Osteocyte (in vitro differentiated cells): ENCODE data around the gene UBAC1. TPM values are rescaled to one million over a fixed set of nuclear protein-coding genes. Genes with fewer than 3 reads are reported as not detected.
A peak's percentile ranks its signal among the peaks of the same experiment; 100 is the strongest.

Source experiments
- DNase-seq: peaks from one replicate; pipeline ENCODE4 v3.0.0; 2021; ENCODE audit warnings: mixed read lengths; ENCODE audit not compliant: unreplicated experiment; ENCODE audit errors: extremely low spot score
- H3K27ac Mint-ChIP-seq: one replicate; pipeline ENCODE4 v1.8.0; 2021; ENCODE audit warnings: mild to moderate bottlenecking, mixed read lengths; ENCODE audit not compliant: unreplicated experiment
- H3K27me3 Mint-ChIP-seq: one replicate; pipeline ENCODE4 v1.8.0; 2021; ENCODE audit warnings: mixed read lengths; ENCODE audit not compliant: unreplicated experiment
- H3K36me3 Mint-ChIP-seq: one replicate; pipeline ENCODE4 v1.8.0; 2021; ENCODE audit warnings: mixed read lengths; ENCODE audit not compliant: unreplicated experiment
- H3K4me1 Mint-ChIP-seq: one replicate; pipeline ENCODE4 v1.8.0; 2021; ENCODE audit warnings: mixed read lengths; ENCODE audit not compliant: unreplicated experiment
- H3K4me3 Mint-ChIP-seq: one replicate; pipeline ENCODE4 v1.8.0; 2021; ENCODE audit warnings: mild to moderate bottlenecking, moderate library complexity, mixed read lengths; ENCODE audit not compliant: unreplicated experiment
- H3K9me3 Mint-ChIP-seq: one replicate; pipeline ENCODE4 v1.8.0; 2021; ENCODE audit warnings: mixed read lengths; ENCODE audit not compliant: unreplicated experiment
- total RNA-seq: library from RNA; stranded (reverse); gene quantifications from 2 replicates; pipeline ENCODE4 v1.2.1, GENCODE V29; 2021
- TF ChIP-seq, protein P1 (sequence below): fragments of 200-600 bp; sonication (generic); IDR thresholded peaks from 2 replicates; pipeline ENCODE4 v1.5.0; 2021; ENCODE audit warnings: antibody characterized with exemption, mild to moderate bottlenecking, moderate library complexity

UBAC1 gene
- total RNA-seq, 1 donor from 2014 or later = 38.9 TPM

DNA sequence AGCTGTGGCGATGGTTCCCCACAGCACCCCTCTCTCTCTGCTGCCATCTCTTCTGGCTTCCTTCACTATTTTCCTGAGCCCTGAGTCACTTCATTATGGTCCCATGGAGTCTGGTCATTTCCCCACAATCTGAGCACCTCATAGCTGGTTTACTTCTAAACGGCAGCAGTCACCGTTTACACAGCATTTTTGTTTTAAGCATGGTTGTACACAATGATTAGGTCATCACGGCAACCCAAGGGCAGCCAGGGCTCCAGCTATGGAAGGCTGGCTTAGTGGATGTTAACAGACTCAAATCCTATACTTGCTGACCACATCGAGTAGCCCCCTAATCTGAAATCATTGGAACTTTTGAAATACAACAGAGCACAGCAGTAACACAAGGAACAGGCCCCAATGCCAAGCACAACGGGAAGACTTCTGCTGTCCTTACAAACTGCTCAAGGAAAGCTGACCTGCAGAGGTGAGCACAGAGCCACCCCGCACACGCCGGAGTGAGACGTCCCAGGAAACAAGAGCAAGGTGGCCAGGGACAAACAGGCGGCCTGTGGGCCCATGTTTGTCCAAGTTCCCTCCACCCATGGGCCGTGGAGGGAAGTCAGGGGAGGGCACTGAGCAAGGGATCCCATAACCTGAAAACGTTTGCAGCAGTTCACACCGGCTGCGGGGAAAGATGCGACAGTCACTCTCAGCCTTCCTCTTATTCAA is 76.7 kb downstream of the UBAC1 start:
- H3K27me3 Mint-ChIP-seq = no peaks in the 10 kb centered on the region
- no peak for DNase-seq
- TF ChIP-seq, protein P1, sequence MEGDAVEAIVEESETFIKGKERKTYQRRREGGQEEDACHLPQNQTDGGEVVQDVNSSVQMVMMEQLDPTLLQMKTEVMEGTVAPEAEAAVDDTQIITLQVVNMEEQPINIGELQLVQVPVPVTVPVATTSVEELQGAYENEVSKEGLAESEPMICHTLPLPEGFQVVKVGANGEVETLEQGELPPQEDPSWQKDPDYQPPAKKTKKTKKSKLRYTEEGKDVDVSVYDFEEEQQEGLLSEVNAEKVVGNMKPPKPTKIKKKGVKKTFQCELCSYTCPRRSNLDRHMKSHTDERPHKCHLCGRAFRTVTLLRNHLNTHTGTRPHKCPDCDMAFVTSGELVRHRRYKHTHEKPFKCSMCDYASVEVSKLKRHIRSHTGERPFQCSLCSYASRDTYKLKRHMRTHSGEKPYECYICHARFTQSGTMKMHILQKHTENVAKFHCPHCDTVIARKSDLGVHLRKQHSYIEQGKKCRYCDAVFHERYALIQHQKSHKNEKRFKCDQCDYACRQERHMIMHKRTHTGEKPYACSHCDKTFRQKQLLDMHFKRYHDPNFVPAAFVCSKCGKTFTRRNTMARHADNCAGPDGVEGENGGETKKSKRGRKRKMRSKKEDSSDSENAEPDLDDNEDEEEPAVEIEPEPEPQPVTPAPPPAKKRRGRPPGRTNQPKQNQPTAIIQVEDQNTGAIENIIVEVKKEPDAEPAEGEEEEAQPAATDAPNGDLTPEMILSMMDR = no peak
- H3K4me3 Mint-ChIP-seq = no peak overlapping the region
- peaks cover 51% of the 10 kb centered on the region for H3K4me1 Mint-ChIP-seq
- no peaks in the 10 kb centered on the region for H3K9me3 Mint-ChIP-seq
- H3K36me3 Mint-ChIP-seq = peaks cover 3% of the 10 kb centered on the region
- peak overlapping the region; percentile 59 for H3K27ac Mint-ChIP-seq

DNA sequence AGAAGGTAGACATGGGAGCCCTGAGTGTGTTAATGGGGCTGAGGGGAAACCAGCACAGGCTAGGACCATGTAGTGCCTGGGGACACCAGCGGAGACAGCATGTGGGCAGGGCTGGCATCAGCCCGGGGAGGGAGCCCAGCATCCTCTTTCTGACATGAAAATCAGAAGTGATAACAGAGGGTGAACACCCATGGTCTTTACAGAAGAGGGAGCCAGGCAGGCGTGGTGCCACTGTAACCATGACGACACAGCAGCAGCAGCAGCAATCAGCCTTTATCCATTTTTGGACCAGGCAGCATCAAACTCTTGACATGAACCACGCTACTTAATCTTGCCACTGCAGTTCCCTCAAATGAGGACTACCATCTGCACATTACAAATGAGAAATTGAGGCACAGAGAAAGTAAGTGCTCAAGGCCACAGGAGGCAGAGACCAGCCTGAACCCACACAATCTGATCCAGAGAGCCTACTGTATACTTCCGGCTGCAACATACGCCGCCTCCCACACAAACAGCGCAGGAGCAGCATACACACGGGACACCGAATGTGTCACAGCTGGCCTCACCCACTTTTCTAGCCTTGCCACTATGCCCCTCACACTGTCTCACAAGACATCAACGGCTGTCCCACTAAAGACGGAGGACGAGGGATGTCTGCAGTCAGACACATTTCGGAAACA is 77.6 kb downstream of the UBAC1 start:
- Mint-ChIP-seq H3K4me3 (no peak overlapping the region), H3K9me3 (no peaks in the 10 kb centered on the region), H3K27ac (peak overlapping the region; percentile 13), H3K27me3 (no peaks in the 10 kb centered on the region), H3K4me1 (peaks cover 56% of the 10 kb centered on the region), H3K36me3 (peaks cover 3% of the 10 kb centered on the region)
- no peak for DNase-seq
- TF ChIP-seq, protein P1 = no peak

Other genes with a start within 250 kb of the UBAC1 start
- gene CAMSAP1, start 53.8 kb downstream of the UBAC1 start, total RNA-seq = 34.4 and 37.1 TPM in 2 replicates
- 40.1 and 41.4 TPM in 2 replicates for gene NACC2, start 133.9 kb upstream of the UBAC1 start, total RNA-seq
- gene TMEM250, start 157.5 kb upstream of the UBAC1 start, total RNA-seq = 34.0 and 38.2 TPM in 2 replicates
- gene LHX3, start 243.8 kb upstream of the UBAC1 start, total RNA-seq = not detected in 2 replicates